HG03442 (cell line): ENCODE results near the gene PPP1R10.
"Not testable (repeated sequence)": the region's sequence is repeated elsewhere in the genome, so short reads cannot be mapped to it uniquely, and the experiment has no call there.

Source experiments
- ATAC-seq: cut with Tn5 transposase; IDR thresholded peaks from one replicate; pipeline ENCODE4 v1.9.1; 2021; ENCODE audit warnings: mild to moderate bottlenecking, moderate library complexity; ENCODE audit not compliant: unreplicated experiment

Gene PPP1R10

GRCh38 chr6:30616811-30617564 is at the start of gene PPP1R10:
PPP1R10 (minus strand) TSS chr6:30617243; CDS start chr6:30609944, 7,299 bp downstream.
- peak; percentile 75 for ATAC-seq

- not testable (repeated sequence) for ATAC-seq
Measured at GRCh38 chr6:30666300-30666699, 49.3 kb upstream of the PPP1R10 start.

GRCh38 chr6:30664994-30665767 is 48.1 kb upstream of the PPP1R10 start:
- ATAC-seq: no peak

- not testable (repeated sequence) for ATAC-seq
Measured at GRCh38 chr6:30657922-30658321, 40.9 kb upstream of the PPP1R10 start.

- ATAC-seq: no peak
Measured at GRCh38 chr6:30657454-30657853, 40.4 kb upstream of the PPP1R10 start.

- no peak for ATAC-seq
Measured at GRCh38 chr6:30656513-30656912, 39.5 kb upstream of the PPP1R10 start.

- ATAC-seq: no peak
Measured at GRCh38 chr6:30655743-30656094, 38.7 kb upstream of the PPP1R10 start.

GRCh38 chr6:30654798-30655742 is 38.0 kb upstream of the PPP1R10 start:
- no peak for ATAC-seq

GRCh38 chr6:30651143-30651542 is 34.1 kb upstream of the PPP1R10 start:
- no peak for ATAC-seq

- peak; percentile 64 for ATAC-seq
Measured at GRCh38 chr6:30647242-30648116, 30.4 kb upstream of the PPP1R10 start.

- ATAC-seq: peak; percentile 43
Measured at GRCh38 chr6:30646450-30647241, 29.6 kb upstream of the PPP1R10 start, which contains the start of gene C6orf136. C6orf136 (plus strand) TSS chr6:30647133; CDS start chr6:30647232, 99 bp downstream.

- ATAC-seq: no peak
Measured at GRCh38 chr6:30645989-30646388, 28.9 kb upstream of the PPP1R10 start.

GRCh38 chr6:30644769-30645168 is 27.7 kb upstream of the PPP1R10 start:
- no peak for ATAC-seq

GRCh38 chr6:30643656-30644055 is 26.6 kb upstream of the PPP1R10 start:
- ATAC-seq: no peak

- no peak for ATAC-seq
Measured at GRCh38 chr6:30641048-30641447, 24.0 kb upstream of the PPP1R10 start.

- no peak for ATAC-seq
Measured at GRCh38 chr6:30640481-30640880, 23.4 kb upstream of the PPP1R10 start.

- ATAC-seq: no peak
Measured at GRCh38 chr6:30635834-30636233, 18.8 kb upstream of the PPP1R10 start.

GRCh38 chr6:30626484-30627366 is 9.7 kb upstream of the PPP1R10 start, which contains the start of gene ATAT1:
ATAT1 (plus strand) TSS chr6:30626874.
- peak; percentile 74 for ATAC-seq
